ENCODE measurements around the gene ZMYM5. TPM values are rescaled to one million over a fixed set of nuclear protein-coding genes. Genes with fewer than 3 reads are reported as not detected.
"Not testable (repeated sequence)": the region's sequence is repeated elsewhere in the genome, so short reads cannot be mapped to it uniquely, and the experiment has no call there.

Gene ZMYM5
- total and polyA plus RNA-seq, 2 of the 4 experiments (the other 2 are of a cell fraction): 7.0 to 10.2 TPM

- intact Hi-C loops (cut with micrococcal nuclease): no loop called here
- no peak overlapping the region for H3K4ac ChIP-seq (ENCODE audit: low read depth, low read length)
Observed at GRCh38 chr13:19817106-19817505, 46.3 kb downstream of the ZMYM5 start.

DNA sequence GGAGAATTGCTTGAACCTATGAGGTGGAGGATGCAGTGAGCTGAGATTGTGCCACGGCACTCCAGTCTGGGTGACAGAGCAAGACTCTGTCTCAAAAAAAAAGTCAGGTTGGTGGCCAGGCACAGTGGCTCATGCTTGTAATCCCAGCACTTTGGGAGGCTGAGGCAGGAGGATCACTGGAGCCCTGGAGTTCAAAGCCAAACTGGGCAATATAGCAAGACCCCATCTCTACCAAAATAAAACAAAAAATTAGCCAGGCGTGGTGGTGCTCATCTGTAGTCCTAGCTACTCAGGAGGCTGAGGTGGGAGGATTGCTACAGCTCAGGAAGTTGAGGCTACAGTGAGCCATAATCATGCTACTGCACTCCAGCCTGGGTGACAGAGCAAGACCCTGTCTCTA lies 47.6 kb downstream of the ZMYM5 start:
- H4K5ac ChIP-seq (ENCODE audit: low read depth, low read length); DNase-seq; H2BK5ac ChIP-seq (ENCODE audit: low read depth, low read length, poor library complexity, severe bottlenecking); H2AFZ ChIP-seq (replicated peaks; ENCODE audit: low read length, poor library complexity); in situ Hi-C loops (cut with MboI; ENCODE audit: low sequenced_read_pairs); ATAC-seq (ENCODE audit: low read depth); H2BK120ac ChIP-seq (ENCODE audit: low read depth, low read length); H2BK15ac ChIP-seq (ENCODE audit: low read depth, low read length); H3K56ac ChIP-seq (ENCODE audit: extremely low read depth, insufficient read depth, low read length); dilution Hi-C loops (cut with HindIII; ENCODE audit: low sequenced_read_pairs, unreplicated experiment); H2AK9ac ChIP-seq (replicated peaks; ENCODE audit: low read depth, low read length, poor library complexity); H3K14ac ChIP-seq (replicated peaks; ENCODE audit: low read depth, low read length); POLR2A ChIA-PET (ENCODE audit: unreplicated experiment); H3K27me3 ChIP-seq (ENCODE audit: control insufficient read depth, insufficient read depth, low read length); H2BK20ac ChIP-seq (ENCODE audit: low read depth, low read length); CTCF ChIA-PET; BruUV-seq (replicated peaks); H3K27ac ChIP-seq (ENCODE audit: insufficient read depth, low read length); H3K4me2 ChIP-seq (ENCODE audit: low read depth, low read length); H4K20me1 ChIP-seq (ENCODE audit: insufficient read depth, low read length); intact Hi-C loops (cut with micrococcal nuclease); H4K8ac ChIP-seq (ENCODE audit: low read depth in 2 of 2, low read length in 2 of 2); H3K79me1 ChIP-seq (ENCODE audit: low read depth in 1 of 2, low read length in 2 of 2); H3K4ac ChIP-seq (ENCODE audit: low read depth, low read length); H3K4me1 ChIP-seq (ENCODE audit: control insufficient read depth, insufficient read depth, low read length); H3K9ac ChIP-seq (ENCODE audit: low read depth, low read length); H2AK5ac ChIP-seq (ENCODE audit: low read depth, low read length); H3K9me1 ChIP-seq (ENCODE audit: insufficient read depth, low read length); H3K4me3 ChIP-seq (ENCODE audit: insufficient read depth, low read depth, low read length); H3K9me3 ChIP-seq (ENCODE audit: control insufficient read depth, insufficient read depth, low read length); H3K18ac ChIP-seq (ENCODE audit: low read depth, low read length); H4K91ac ChIP-seq (ENCODE audit: insufficient read depth, low read depth, low read length); H3K23ac ChIP-seq (ENCODE audit: low read depth, low read length): not testable (repeated sequence)
- WGBS, 2 experiments (ENCODE audit: extremely low coverage in 2 of 2, insufficient read length in 1 of 2): 100% methylated on average over 1 of the region's 2 CpGs; no CpG with 5 or more reads in 1 of the 2 experiments
- H3K36me3 ChIP-seq (ENCODE audit: control insufficient read depth, insufficient read depth, low read length): peaks cover 14% of the 10 kb centered on the region

More at GRCh38 chr13:19817106-19817505, 46.3 kb downstream of the ZMYM5 start:
- no peaks in the 10 kb centered on the region for H3K9me3 ChIP-seq (ENCODE audit: control insufficient read depth, insufficient read depth, low read length)
- H3K27me3 ChIP-seq (ENCODE audit: control insufficient read depth, insufficient read depth, low read length): no peaks in the 10 kb centered on the region
- H3K4me1 ChIP-seq (ENCODE audit: control insufficient read depth, insufficient read depth, low read length): no peaks in the 10 kb centered on the region
- H3K36me3 ChIP-seq (ENCODE audit: control insufficient read depth, insufficient read depth, low read length): peaks cover 16% of the 10 kb centered on the region
- no peak overlapping the region for H2AFZ ChIP-seq (replicated peaks; ENCODE audit: low read length, poor library complexity)
- no TSS peak for BruUV-seq (replicated peaks)
- peaks cover 2 to 7% of the 10 kb centered on the region in 2 experiments; a peak in 3 of 4 replicates for H3K79me1 ChIP-seq (ENCODE audit: low read depth in 1 of 2, low read length in 2 of 2)
- H4K20me1 ChIP-seq (ENCODE audit: insufficient read depth, low read length): no peaks in the 10 kb centered on the region
- H3K9me1 ChIP-seq (ENCODE audit: insufficient read depth, low read length): peaks cover 4% of the 10 kb centered on the region; the same call in 1 of the 2 replicates
- H4K5ac ChIP-seq (ENCODE audit: low read depth, low read length): no peak overlapping the region
- no peak for ATAC-seq (ENCODE audit: low read depth)
- ChIA-PET CTCF (interaction anchor here (0.6 kb wide), 1 partner anchor 9 kb away, joined by 4 read pairs; no protein-coding TSS in a partner anchor), POLR2A (ENCODE audit: unreplicated experiment) (no interaction called here)
- H3K27ac ChIP-seq (ENCODE audit: insufficient read depth, low read length): no peak overlapping the region
- dilution Hi-C loops (cut with HindIII; ENCODE audit: low sequenced_read_pairs, unreplicated experiment): no loop called here
- H2BK20ac ChIP-seq (ENCODE audit: low read depth, low read length): no peak overlapping the region
- no peak overlapping the region for H3K56ac ChIP-seq (ENCODE audit: extremely low read depth, insufficient read depth, low read length)
- 92% methylated on average over 2 of the region's 10 CpGs; no CpG with 5 or more reads in 1 of the 2 experiments for WGBS, 2 experiments (ENCODE audit: extremely low coverage in 2 of 2, insufficient read length in 1 of 2)
- H2BK5ac ChIP-seq (ENCODE audit: low read depth, low read length, poor library complexity, severe bottlenecking): no peak overlapping the region
- in situ Hi-C loops (cut with MboI; ENCODE audit: low sequenced_read_pairs): no loop called here
- H4K91ac ChIP-seq (ENCODE audit: insufficient read depth, low read depth, low read length): no peak overlapping the region
- DNase-seq: no peak
- H3K18ac ChIP-seq (ENCODE audit: low read depth, low read length): no peak overlapping the region
- no peak overlapping the region for H2AK5ac ChIP-seq (ENCODE audit: low read depth, low read length)
- no peak overlapping the region for H3K4me3 ChIP-seq (ENCODE audit: insufficient read depth, low read depth, low read length)
- TF ChIP-seq SMC3 (IDR thresholded peaks at IDR 0.05; ENCODE audit: low read depth, low read length): no peak
- TF ChIP-seq, protein P1, sequence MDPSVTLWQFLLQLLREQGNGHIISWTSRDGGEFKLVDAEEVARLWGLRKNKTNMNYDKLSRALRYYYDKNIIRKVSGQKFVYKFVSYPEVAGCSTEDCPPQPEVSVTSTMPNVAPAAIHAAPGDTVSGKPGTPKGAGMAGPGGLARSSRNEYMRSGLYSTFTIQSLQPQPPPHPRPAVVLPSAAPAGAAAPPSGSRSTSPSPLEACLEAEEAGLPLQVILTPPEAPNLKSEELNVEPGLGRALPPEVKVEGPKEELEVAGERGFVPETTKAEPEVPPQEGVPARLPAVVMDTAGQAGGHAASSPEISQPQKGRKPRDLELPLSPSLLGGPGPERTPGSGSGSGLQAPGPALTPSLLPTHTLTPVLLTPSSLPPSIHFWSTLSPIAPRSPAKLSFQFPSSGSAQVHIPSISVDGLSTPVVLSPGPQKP (IDR thresholded peaks at IDR 0.05; ENCODE audit: borderline replicate concordance, low read depth, low read length): no peak
- TF ChIP-seq NFE2L2 (IDR thresholded peaks at IDR 0.05; ENCODE audit: low read depth, low read length): no peak
- no peak overlapping the region for H2BK120ac ChIP-seq (ENCODE audit: low read depth, low read length)
- peak overlapping the region; percentile 65 for H2AK9ac ChIP-seq (replicated peaks; ENCODE audit: low read depth, low read length, poor library complexity)
- no peak overlapping the region for H3K14ac ChIP-seq (replicated peaks; ENCODE audit: low read depth, low read length)
- no peak overlapping the region for H3K4me2 ChIP-seq (ENCODE audit: low read depth, low read length)
- no peak overlapping the region for H3K9ac ChIP-seq (ENCODE audit: low read depth, low read length)
- H3K23ac ChIP-seq (ENCODE audit: low read depth, low read length): no peak overlapping the region
- H2BK15ac ChIP-seq (ENCODE audit: low read depth, low read length): no peak overlapping the region
- no peak overlapping the region for H4K8ac ChIP-seq (ENCODE audit: low read depth in 2 of 2, low read length in 2 of 2)

Measured in IMR-90 (cell line).